HepG2 (cell line): ENCODE data around the gene STIM1. TPM values are rescaled to one million over a fixed set of nuclear protein-coding genes. Genes with fewer than 3 reads are reported as not detected.

Source experiments
- ATAC-seq: fragments of 200-7000 bp; cut with Tn5 transposase; 3 replicates; pipeline ENCODE4 v1.9.1; 2020; ENCODE audit warnings: mild to moderate bottlenecking, moderate library complexity
- BruUV-seq: library from RNA; stranded (reverse); fragments of 400-500 nt; replicated peaks from 2 replicates; lab custom pipeline; 2021; lab: Mats Ljungman, UMichigan
- CTCF ChIA-PET: fragments of 300-600 bp; formaldehyde crosslinking; extraction: SDS; loops from one replicate; lab custom pipeline; 2021; ENCODE audit warnings: low total read pairs, inconsistent platforms, low intra/inter-chr PET ratio; lab: Yijun Ruan, JAX
- POLR2A ChIA-PET: fragments of 350-600 bp; sonication (Branson Sonifier 250); formaldehyde crosslinking; loops from one replicate; lab custom pipeline; 2020; ENCODE audit warnings: antibody characterized with exemption, inconsistent platforms; lab: Yijun Ruan, JAX
- DNase-seq: peaks from one replicate; pipeline ENCODE4 v3.0.0-alpha.2; 2015; ENCODE audit warnings: low spot score
- FAIRE-seq: peaks from 3 replicates; lab custom pipeline; 2011; peaks lifted over from hg19 to GRCh38; lab: Jason Lieb, UNC
- H2AFZ ChIP-seq: one replicate; pipeline ENCODE4 v1.6.1; 2011; ENCODE audit warnings: low read length, inconsistent platforms
- H3K27ac ChIP-seq: fragments of 300-600 bp; 3 replicates; pipeline ENCODE4 v1.8.0; 2011; ENCODE audit warnings: mixed run types, mild to moderate bottlenecking, mixed read lengths, low read length, inconsistent platforms; ENCODE audit not compliant: insufficient read depth; ENCODE audit errors: extremely low read length
- H3K27me3 ChIP-seq, 2 experiments: fragments of 200-600 bp in 1 of 2; 2 replicates in 1 of 2; 3 replicates in 1 of 2; pipeline versions ENCODE4 v1.6.0 to v1.8.0; 2011; ENCODE audit warnings: low read length in 2 of 2, mild to moderate bottlenecking in 2 of 2, moderate library complexity in 2 of 2, inconsistent platforms in 1 of 2; ENCODE audit not compliant: insufficient read depth in 2 of 2, control insufficient read depth in 1 of 2
- H3K36me3 ChIP-seq, 2 experiments: fragments of 200-600 bp in 1 of 2; replicated peaks in 1 of 2; 2 replicates in 1 of 2; 3 replicates in 1 of 2; pipeline versions ENCODE4 v1.5.1 to v1.8.0; 2011; ENCODE audit warnings: low read length in 2 of 2, inconsistent platforms in 1 of 2; ENCODE audit not compliant: insufficient read depth in 2 of 2, control insufficient read depth in 1 of 2
- H3K4me1 ChIP-seq: 2 replicates; pipeline ENCODE4 v1.5.1; 2012; ENCODE audit warnings: low read length, inconsistent platforms; ENCODE audit not compliant: insufficient read depth
- H3K4me2 ChIP-seq: 2 replicates; pipeline ENCODE4 v1.6.0; 2011; ENCODE audit warnings: low read depth, low read length, inconsistent platforms
- H3K4me3 ChIP-seq, 3 experiments: fragments of 200-600 bp in 1 of 3; sonication (generic), shearing (Covaris generic) in 1 of 3; replicated peaks in 1 of 3; 2 replicates each; pipeline ENCODE4 v1.5.1; 2011 to 2016; ENCODE audit warnings: low read length in 3 of 3, inconsistent platforms in 2 of 3, low read depth in 2 of 3, mild to moderate bottlenecking in 2 of 3, control low read depth in 1 of 3, mixed read lengths in 1 of 3; ENCODE audit not compliant: insufficient read depth in 1 of 3
- H3K79me2 ChIP-seq: one replicate; pipeline ENCODE4 v1.6.1; 2011; ENCODE audit warnings: low read length, inconsistent platforms; ENCODE audit not compliant: insufficient read depth
- H3K9ac ChIP-seq: 2 replicates; pipeline ENCODE4 v1.6.0; 2011; ENCODE audit warnings: mild to moderate bottlenecking, low read depth, low read length, inconsistent platforms; ENCODE audit not compliant: insufficient read depth
- H3K9me3 ChIP-seq: 2 replicates; pipeline ENCODE4 v1.5.1; 2012; ENCODE audit warnings: mild to moderate bottlenecking, low read length
- H4K20me1 ChIP-seq: 2 replicates; pipeline ENCODE4 v1.6.0; 2011; ENCODE audit warnings: inconsistent platforms, mild to moderate bottlenecking, low read length, moderate library complexity; ENCODE audit not compliant: insufficient read depth
- CEBPB ChIP-seq: IDR thresholded peaks from 2 replicates; pipeline ENCODE4 v1.6.1; 2011; ENCODE audit warnings: low read depth, low read length, improper control_type of control experiment, borderline replicate concordance
- FOXO1 ChIP-seq: sonication (generic); formaldehyde crosslinking; IDR thresholded peaks from 2 replicates; pipeline ENCODE4 v1.4.0; 2020; ENCODE audit warnings: missing genetic modification reagents
- HDAC2 ChIP-seq: sonication (generic); formaldehyde crosslinking; IDR thresholded peaks from 2 replicates; pipeline ENCODE4 v1.4.0; 2020; ENCODE audit warnings: missing genetic modification reagents
- NCOR1 ChIP-seq: fragments of 200-600 bp; sonication (generic); IDR thresholded peaks from 2 replicates; pipeline ENCODE4 v1.7.0; 2017; ENCODE audit warnings: antibody characterized with exemption, low read length, borderline replicate concordance
- RCOR2 ChIP-seq: IDR thresholded peaks from 2 replicates; pipeline ENCODE4 v1.6.1; 2016; ENCODE audit warnings: missing biosample characterization, missing genetic modification reagents
- SOX6 ChIP-seq, 2 experiments: fragments of 450-650 bp in 1 of 2; sonication (generic) in 1 of 2; formaldehyde crosslinking in 1 of 2; IDR thresholded peaks; 2 replicates each; pipeline versions ENCODE4 v1.4.0 to v1.6.1; 2017 to 2020; ENCODE audit warnings: antibody characterized with exemption in 1 of 2, mild to moderate bottlenecking in 1 of 2, missing genetic modification reagents in 1 of 2
- SP2 ChIP-seq: sonication (generic); formaldehyde crosslinking; IDR thresholded peaks from 2 replicates; pipeline ENCODE4 v1.5.1; 2020; ENCODE audit warnings: mild to moderate bottlenecking, missing genetic modification reagents
- ZFY ChIP-seq: sonication (generic); formaldehyde crosslinking; IDR thresholded peaks from 2 replicates; pipeline ENCODE4 v1.4.0; 2020; ENCODE audit warnings: missing genetic modification reagents
- WGBS: methylation state at CpG from one replicate; pipeline ENCODE4 v1.1.6; 2017; ENCODE audit warnings: low lambda C conversion rate; 5-methylcytosine and 5-hydroxymethylcytosine counted together
- in situ Hi-C: cut with HindIII; loops from 2 replicates; pipeline ENCODE4 v1.10.0; 2017; ENCODE audit warnings: low pct_unique_long_range_greater_than_20kb; ENCODE audit not compliant: extremely low pct_ligation_motif_present
- intact Hi-C: fragments of 100-400 bp; cut with micrococcal nuclease; formaldehyde crosslinking; loops from one replicate; pipeline ENCODE4 v1.10.0; 2022; ENCODE audit not compliant: unreplicated experiment
- polyA plus RNA-seq, 8 experiments: library from polyadenylated mRNA; depleted of rRNA in 3 of 8; stranded (reverse) in 7 of 8; unstranded in 1 of 8; fragments of >200 nt; fragmentation: Illumina TruSeq in 4 of 8; extraction: Trizol in 4 of 8; gene quantifications; 2 replicates each; pipeline versions ENCODE4 v1.2.1 to v1.2.3, GENCODE V29; 2011 to 2016; ENCODE audit warnings: low read depth in 4 of 8, missing spikeins in 1 of 8, mixed read lengths in 1 of 8; ENCODE audit not compliant: insufficient read depth in 1 of 8
- total RNA-seq, 5 experiments: library from RNA; depleted of rRNA; stranded (reverse); fragments of >200 nt; fragmentation: Illumina TruSeq; extraction: Trizol; gene quantifications; 2 replicates each; pipeline ENCODE4 v1.2.3, GENCODE V29; 2016; ENCODE audit warnings: low read depth in 1 of 5
- TF ChIP-seq, protein P1 (sequence below): sonication (generic); formaldehyde crosslinking; IDR thresholded peaks from 2 replicates; pipeline ENCODE4 v1.8.0; 2022; ENCODE audit warnings: mild to moderate bottlenecking, missing genetic modification reagents; ENCODE audit not compliant: insufficient replicate concordance
- TF ChIP-seq, protein P2 (sequence below): sonication (generic); formaldehyde crosslinking; IDR thresholded peaks from 2 replicates; pipeline ENCODE4 v1.8.0; 2022; ENCODE audit warnings: mild to moderate bottlenecking, missing genetic modification reagents, borderline replicate concordance
- TF ChIP-seq, protein P3 (sequence below): IDR thresholded peaks from 2 replicates; pipeline ENCODE4 v1.6.1; 2012; ENCODE audit warnings: inconsistent platforms
- TF ChIP-seq, protein P4 (sequence below): sonication (generic); formaldehyde crosslinking; conservative IDR thresholded peaks from 2 replicates; pipeline ENCODE4 v1.4.0; 2020; ENCODE audit warnings: missing genetic modification reagents

The STIM1 gene
- total and polyA plus RNA-seq, 2 of the 13 experiments (the other 11 are each of a cell fraction or from before 2014, with no cell fraction given) = 19.2 to 28.5 TPM

DNA sequence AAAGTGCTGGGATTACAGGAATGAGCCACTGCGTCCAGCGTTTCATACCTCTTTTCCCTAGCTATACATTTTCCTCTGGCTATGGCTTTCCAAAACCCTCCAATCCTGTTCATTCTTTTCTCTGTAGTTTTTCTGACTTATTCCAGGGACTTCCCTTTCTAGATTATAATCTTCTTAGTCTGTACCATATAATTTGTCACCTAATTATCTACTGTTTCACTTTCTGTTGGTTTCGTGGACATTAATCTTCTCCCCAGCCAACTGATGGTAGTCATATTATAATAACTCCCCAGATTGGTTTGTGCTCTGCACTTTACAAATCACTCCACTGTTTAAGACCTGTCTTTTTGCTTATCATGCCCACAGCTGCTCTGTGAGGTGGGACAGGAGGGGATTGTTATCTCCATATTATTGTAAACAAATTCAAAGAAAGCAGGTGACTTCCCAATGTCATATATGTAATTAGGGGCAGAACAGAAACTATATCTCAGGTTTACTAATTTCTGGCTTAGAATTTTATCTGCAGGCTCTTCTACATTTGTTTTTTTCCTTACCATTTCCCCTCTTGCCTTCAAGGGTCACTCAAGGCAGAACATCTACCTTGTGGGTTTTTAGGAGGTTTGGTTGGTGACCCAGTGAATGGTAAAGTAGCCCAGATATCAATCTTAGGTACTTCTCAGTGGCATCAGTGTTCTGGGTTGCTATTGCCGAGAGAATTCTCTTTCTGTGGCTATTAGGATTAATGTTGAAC, 23.9 kb downstream of the STIM1 start (continued):
- TF ChIP-seq, protein P1, sequence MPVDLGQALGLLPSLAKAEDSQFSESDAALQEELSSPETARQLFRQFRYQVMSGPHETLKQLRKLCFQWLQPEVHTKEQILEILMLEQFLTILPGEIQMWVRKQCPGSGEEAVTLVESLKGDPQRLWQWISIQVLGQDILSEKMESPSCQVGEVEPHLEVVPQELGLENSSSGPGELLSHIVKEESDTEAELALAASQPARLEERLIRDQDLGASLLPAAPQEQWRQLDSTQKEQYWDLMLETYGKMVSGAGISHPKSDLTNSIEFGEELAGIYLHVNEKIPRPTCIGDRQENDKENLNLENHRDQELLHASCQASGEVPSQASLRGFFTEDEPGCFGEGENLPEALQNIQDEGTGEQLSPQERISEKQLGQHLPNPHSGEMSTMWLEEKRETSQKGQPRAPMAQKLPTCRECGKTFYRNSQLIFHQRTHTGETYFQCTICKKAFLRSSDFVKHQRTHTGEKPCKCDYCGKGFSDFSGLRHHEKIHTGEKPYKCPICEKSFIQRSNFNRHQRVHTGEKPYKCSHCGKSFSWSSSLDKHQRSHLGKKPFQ = peak; percentile 10
- TF ChIP-seq, protein P2, sequence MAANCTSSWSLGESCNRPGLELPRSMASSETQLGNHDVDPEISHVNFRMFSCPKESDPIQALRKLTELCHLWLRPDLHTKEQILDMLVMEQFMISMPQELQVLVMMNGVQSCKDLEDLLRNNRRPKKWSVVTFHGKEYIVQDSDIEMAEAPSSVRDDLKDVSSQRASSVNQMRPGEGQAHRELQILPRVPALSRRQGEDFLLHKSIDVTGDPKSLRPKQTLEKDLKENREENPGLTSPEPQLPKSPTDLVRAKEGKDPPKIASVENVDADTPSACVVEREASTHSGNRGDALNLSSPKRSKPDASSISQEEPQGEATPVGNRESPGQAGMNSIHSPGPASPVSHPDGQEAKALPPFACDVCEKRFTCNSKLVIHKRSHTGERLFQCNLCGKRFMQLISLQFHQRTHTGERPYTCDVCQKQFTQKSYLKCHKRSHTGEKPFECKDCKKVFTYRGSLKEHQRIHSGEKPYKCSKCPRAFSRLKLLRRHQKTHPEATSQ (CRISPR knock-in tag) = no peak
- TF ChIP-seq RCOR2 (CRISPR knock-in tag) (no peak), SP2 (no peak)

DNA sequence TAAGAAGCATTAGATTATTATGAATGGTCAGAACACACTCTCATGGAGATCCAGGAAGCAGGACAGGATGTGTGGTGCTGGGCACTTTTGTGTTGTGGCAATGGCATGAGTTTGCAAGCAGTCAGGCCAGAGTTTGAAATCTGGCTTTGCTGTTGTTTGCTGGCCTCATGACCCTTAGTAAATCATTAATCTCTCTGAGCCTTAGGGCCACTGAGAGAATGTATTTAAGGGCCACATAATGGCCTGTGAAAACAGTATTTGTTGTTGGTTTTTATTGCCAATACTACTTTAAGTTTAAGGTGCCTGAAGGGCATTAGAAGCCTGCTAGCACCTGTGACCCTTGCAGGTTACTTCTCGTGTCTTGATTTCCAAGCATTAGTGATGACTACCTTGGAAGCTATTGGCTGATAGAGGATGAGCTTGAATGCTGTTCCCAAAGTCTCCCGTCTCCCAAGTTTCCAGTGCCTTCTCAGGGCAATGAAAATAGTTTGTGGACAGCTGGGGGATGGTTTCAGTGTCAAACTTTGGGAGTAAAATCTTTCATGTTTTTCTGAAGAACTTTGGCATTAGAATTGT, 24.6 kb downstream of the STIM1 start:
- Histone ChIP-seq H3K27me3 (no peaks in the 10 kb centered on the region), H2AFZ (no peak overlapping the region), H3K4me1 (peaks cover 57% of the 10 kb centered on the region), H3K4me3 (peak overlapping the region; percentile 41 to 49 (median 47); a peak in 4 of 6 replicates), H3K36me3 (no peaks in the 10 kb centered on the region), H3K79me2 (peaks cover 68% of the 10 kb centered on the region), H4K20me1 (no peaks in the 10 kb centered on the region), H3K4me2 (peak overlapping the region; percentile 83), H3K9me3 (no peaks in the 10 kb centered on the region), H3K27ac (peak overlapping the region; percentile 78), H3K9ac (peak overlapping the region; percentile 50)
- intact Hi-C loops (loop anchor here (1.0 kb wide), 1 partner anchor 25 kb away; the partner anchor contains the start of gene STIM1), in situ Hi-C loops (no loop called here)
- ChIA-PET POLR2A (interaction anchor here (0.9 to 2.0 kb wide), 6 partner anchors 10 to 31 kb away, joined by 3 to 20 read pairs (median 4); partner anchors contain the start of gene STIM1), CTCF (no interaction called here)
- WGBS = 0% methylated on average over 2 of the region's 2 CpGs
- no TSS peak for BruUV-seq
- ATAC-seq = peak; percentile 90
- FAIRE-seq = peak; percentile 87
- peak; percentile 89 for DNase-seq
- TF ChIP-seq, protein P3, sequence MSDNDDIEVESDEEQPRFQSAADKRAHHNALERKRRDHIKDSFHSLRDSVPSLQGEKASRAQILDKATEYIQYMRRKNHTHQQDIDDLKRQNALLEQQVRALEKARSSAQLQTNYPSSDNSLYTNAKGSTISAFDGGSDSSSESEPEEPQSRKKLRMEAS = peak; percentile 55; the same call in 1 of the 2 replicates
- TF ChIP-seq ZFY (peak; percentile 37; the same call in 1 of the 2 replicates), SOX6 (IDR thresholded peaks at IDR 0.05) (no peak), SOX6 (CRISPR knock-in tag; IDR thresholded peaks at IDR 0.05) (peak; percentile 68), CEBPB (0 out of 2 replicates have a peak, but pooled peaks have one; percentile 3), NCOR1 (peak; percentile 27; the same call in 1 of the 2 replicates), HDAC2 (CRISPR knock-in tag) (peak; percentile 75), FOXO1 (CRISPR knock-in tag) (peak; percentile 33; the same call in 1 of the 2 replicates)
- TF ChIP-seq, protein P4, sequence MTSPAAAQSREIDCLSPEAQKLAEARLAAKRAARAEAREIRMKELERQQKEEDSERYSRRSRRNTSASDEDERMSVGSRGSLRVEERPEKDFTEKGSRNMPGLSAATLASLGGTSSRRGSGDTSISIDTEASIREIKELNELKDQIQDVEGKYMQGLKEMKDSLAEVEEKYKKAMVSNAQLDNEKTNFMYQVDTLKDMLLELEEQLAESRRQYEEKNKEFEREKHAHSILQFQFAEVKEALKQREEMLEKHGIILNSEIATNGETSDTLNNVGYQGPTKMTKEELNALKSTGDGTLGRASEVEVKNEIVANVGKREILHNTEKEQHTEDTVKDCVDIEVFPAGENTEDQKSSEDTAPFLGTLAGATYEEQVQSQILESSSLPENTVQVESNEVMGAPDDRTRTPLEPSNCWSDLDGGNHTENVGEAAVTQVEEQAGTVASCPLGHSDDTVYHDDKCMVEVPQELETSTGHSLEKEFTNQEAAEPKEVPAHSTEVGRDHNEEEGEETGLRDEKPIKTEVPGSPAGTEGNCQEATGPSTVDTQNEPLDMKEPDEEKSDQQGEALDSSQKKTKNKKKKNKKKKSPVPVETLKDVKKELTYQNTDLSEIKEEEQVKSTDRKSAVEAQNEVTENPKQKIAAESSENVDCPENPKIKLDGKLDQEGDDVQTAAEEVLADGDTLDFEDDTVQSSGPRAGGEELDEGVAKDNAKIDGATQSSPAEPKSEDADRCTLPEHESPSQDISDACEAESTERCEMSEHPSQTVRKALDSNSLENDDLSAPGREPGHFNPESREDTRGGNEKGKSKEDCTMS = no peak
